ENCODE results near the gene LPIN3. TPM values are rescaled to one million over a fixed set of nuclear protein-coding genes. Genes with fewer than 3 reads are reported as not detected.
A peak's percentile ranks its signal among the peaks of the same experiment; 100 is the strongest.

LPIN3 gene
- polyA plus RNA-seq, 3 donors, result 0.01 TPM; not detected in 2

DNA sequence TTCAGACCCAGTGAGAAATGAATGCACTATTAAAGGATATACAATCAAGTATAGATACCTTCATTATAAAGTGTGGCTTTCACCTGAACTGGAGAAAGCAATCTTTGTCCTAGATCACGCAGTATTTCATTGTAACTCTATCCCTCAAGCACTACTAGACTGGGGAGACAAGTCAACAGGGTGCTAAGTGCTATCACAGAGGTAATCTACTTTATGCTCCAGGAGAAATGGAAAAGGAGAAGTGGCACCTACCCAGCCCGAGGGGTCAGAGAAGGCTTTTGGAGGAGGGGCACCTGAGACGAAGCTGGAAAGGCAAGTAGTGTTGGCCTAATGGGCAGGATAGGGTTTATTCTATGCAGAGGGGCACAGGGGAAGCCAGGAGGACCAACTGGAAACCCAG lies 40.2 kb upstream of the LPIN3 start:
- intact Hi-C loops (cut with micrococcal nuclease), result no loop called here
- Mint-ChIP-seq H3K27me3 (ENCODE audit: low read depth in 3 of 3) (peaks cover 3 to 4% (median 3%) of the 10 kb centered on the region in 3 donors), H3K4me3 (no peak overlapping the region), H3K27ac (peak overlapping the region in 1 of 7 donors; percentile 36), H3K36me3 (no peaks in the 10 kb centered on the region), H3K4me1 (peaks cover 5% of the 10 kb centered on the region), H3K9me3 (peaks cover 0 to 2% (median 0%) of the 10 kb centered on the region in 7 donors)
- Histone ChIP-seq H2AFZ (ENCODE audit: insufficient read depth, low read depth, low read length, poor library complexity, severe bottlenecking) (no peak overlapping the region), H3K4me1 (ENCODE audit: control insufficient read depth in 1 of 2, insufficient read depth in 2 of 2, low read length in 2 of 2) (peaks cover 4 to 8% of the 10 kb centered on the region in 2 donors), H3K36me3 (replicated peaks in 1 of 2; ENCODE audit: control insufficient read depth in 1 of 2, insufficient read depth in 2 of 2, low read length in 2 of 2) (no peaks in the 10 kb centered on the region), H3K9ac (ENCODE audit: insufficient read depth, low read length, poor library complexity, severe bottlenecking) (no peak overlapping the region), H3K4me3 (replicated peaks in 1 of 3; ENCODE audit: low read depth in 2 of 3, low read length in 3 of 3) (no peak overlapping the region), H3K79me2 (ENCODE audit: insufficient read depth, low read length) (no peaks in the 10 kb centered on the region), H3K4me2 (replicated peaks; ENCODE audit: extremely low read depth, low read length, poor library complexity, severe bottlenecking) (no peak overlapping the region), H3K27me3 (ENCODE audit: control insufficient read depth in 2 of 2, insufficient read depth in 2 of 2, low read length in 2 of 2) (peaks cover 0 to 2% of the 10 kb centered on the region in 2 donors), H4K20me1 (ENCODE audit: insufficient read depth, low read length) (no peaks in the 10 kb centered on the region), H3K27ac (ENCODE audit: low read depth in 1 of 2, low read length in 2 of 2) (no peak overlapping the region), H3K9me3 (replicated peaks in 1 of 2; ENCODE audit: control insufficient read depth in 1 of 2, insufficient read depth in 1 of 2, low read length in 2 of 2) (no peaks in the 10 kb centered on the region)
- TF ChIP-seq CTCF (IDR thresholded peaks at IDR 0.05), result no peak
- no peak for DNase-seq
- WGBS (ENCODE audit: insufficient coverage), result 42% methylated on average over 2 of the region's 3 CpGs

GRCh38 chr20:41300886-41301285 lies 39.7 kb upstream of the LPIN3 start:
- intact Hi-C loops (cut with micrococcal nuclease), result no loop called here
- H3K4me2 ChIP-seq (replicated peaks; ENCODE audit: extremely low read depth, low read length, poor library complexity, severe bottlenecking), result no peak overlapping the region
- no peak for TF ChIP-seq CTCF (IDR thresholded peaks at IDR 0.05)
- peaks cover 0 to 2% of the 10 kb centered on the region in 2 donors for H3K27me3 ChIP-seq (ENCODE audit: control insufficient read depth in 2 of 2, insufficient read depth in 2 of 2, low read length in 2 of 2)
- Mint-ChIP-seq H3K27me3 (ENCODE audit: low read depth in 3 of 3) (peaks cover 1 to 4% (median 1%) of the 10 kb centered on the region in 3 donors), H3K9me3 (peaks cover 0 to 2% (median 0%) of the 10 kb centered on the region in 7 donors), H3K4me3 (no peak overlapping the region), H3K4me1 (peaks cover 5% of the 10 kb centered on the region), H3K36me3 (no peaks in the 10 kb centered on the region), H3K27ac (no peak overlapping the region)
- H3K9me3 ChIP-seq (replicated peaks in 1 of 2; ENCODE audit: control insufficient read depth in 1 of 2, insufficient read depth in 1 of 2, low read length in 2 of 2), result no peaks in the 10 kb centered on the region
- 93% methylated on average over 3 of the region's 4 CpGs for WGBS (ENCODE audit: insufficient coverage)
- no peak overlapping the region for H2AFZ ChIP-seq (ENCODE audit: insufficient read depth, low read depth, low read length, poor library complexity, severe bottlenecking)
- H3K27ac ChIP-seq (ENCODE audit: low read depth in 1 of 2, low read length in 2 of 2), result no peak overlapping the region
- H3K79me2 ChIP-seq (ENCODE audit: insufficient read depth, low read length), result no peaks in the 10 kb centered on the region
- H3K4me1 ChIP-seq (ENCODE audit: control insufficient read depth in 1 of 2, insufficient read depth in 2 of 2, low read length in 2 of 2), result peaks cover 4 to 8% of the 10 kb centered on the region in 2 donors
- no peak overlapping the region for H3K4me3 ChIP-seq (replicated peaks in 1 of 3; ENCODE audit: low read depth in 2 of 3, low read length in 3 of 3)
- DNase-seq, result no peak
- no peaks in the 10 kb centered on the region for H4K20me1 ChIP-seq (ENCODE audit: insufficient read depth, low read length)
- H3K9ac ChIP-seq (ENCODE audit: insufficient read depth, low read length, poor library complexity, severe bottlenecking), result no peak overlapping the region
- no peaks in the 10 kb centered on the region for H3K36me3 ChIP-seq (replicated peaks in 1 of 2; ENCODE audit: control insufficient read depth in 1 of 2, insufficient read depth in 2 of 2, low read length in 2 of 2)
